K562 (cell line): Measurements from ENCODE around the gene BLOC1S3. TPM values are rescaled to one million over a fixed set of nuclear protein-coding genes. Genes with fewer than 3 reads are reported as not detected.

ENCODE experiments used
- CBX2 ChIP-seq: fragments of 200-600 bp; sonication (generic); IDR thresholded peaks from one replicate; pipeline ENCODE4 v1.6.1; 2012; ENCODE audit warnings: mild to moderate bottlenecking, low read length, inconsistent platforms; ENCODE audit not compliant: insufficient read depth, poor library complexity, severe bottlenecking
- CBX8 ChIP-seq: fragments of 200-600 bp; sonication (generic); IDR thresholded peaks from 2 replicates; pipeline ENCODE4 v1.6.1; 2012; ENCODE audit warnings: borderline replicate concordance, mixed run types, low read depth, mild to moderate bottlenecking, moderate library complexity, mixed read lengths, low read length, control low read depth, inconsistent platforms; ENCODE audit not compliant: poor library complexity, severe bottlenecking; ENCODE audit errors: extremely low read depth
- CHD1 ChIP-seq: fragments of 200-600 bp; sonication (generic); IDR thresholded peaks from one replicate; pipeline ENCODE4 v1.6.1; 2012; ENCODE audit warnings: mild to moderate bottlenecking, moderate library complexity, low read length, inconsistent platforms
- DNMT1 ChIP-seq: fragments of 450-650 bp; IDR thresholded peaks from 2 replicates; pipeline ENCODE4 v1.6.1; 2016; ENCODE audit warnings: antibody characterized with exemption, mild to moderate bottlenecking
- GTF2F1 ChIP-seq: IDR thresholded peaks from 2 replicates; pipeline ENCODE4 v1.6.1; 2011; ENCODE audit warnings: low read depth, low read length, improper control_type of control experiment
- MCM3 ChIP-seq: fragments of 450-650 bp; IDR thresholded peaks from 2 replicates; pipeline ENCODE4 v1.6.1; 2016
- NCOA1 ChIP-seq: fragments of 450-650 bp; IDR thresholded peaks from 2 replicates; pipeline ENCODE4 v1.6.1; 2016; ENCODE audit warnings: low read depth
- OTX1 ChIP-seq: fragments of 450-650 bp; formaldehyde crosslinking; IDR thresholded peaks from 2 replicates; pipeline ENCODE4 v1.4.0; 2022; ENCODE audit warnings: mild to moderate bottlenecking
- SMAD1 ChIP-seq: fragments of 150-350 bp; IDR thresholded peaks from 2 replicates; pipeline ENCODE4 v1.6.1; 2014; ENCODE audit warnings: low read length, low read depth; ENCODE audit not compliant: partially characterized antibody
- TCF3 ChIP-seq: sonication (generic); formaldehyde crosslinking; IDR thresholded peaks from 2 replicates; pipeline ENCODE4 v1.4.0; 2020; ENCODE audit warnings: mild to moderate bottlenecking, missing genetic modification reagents
- U2AF1 ChIP-seq: fragments of 200-400 bp; formaldehyde crosslinking; optimal IDR thresholded peaks from 2 replicates; pipeline ENCODE3; 2017; ENCODE audit warnings: mild to moderate bottlenecking, low read depth, low read length, moderate library complexity
- ZBTB43 ChIP-seq: sonication (generic); formaldehyde crosslinking; IDR thresholded peaks from 2 replicates; pipeline ENCODE4 v1.8.0; 2023; ENCODE audit warnings: mild to moderate bottlenecking, missing genetic modification reagents
- ZNF224 ChIP-seq: sonication (generic); formaldehyde crosslinking; IDR thresholded peaks from 2 replicates; pipeline ENCODE4 v1.8.0; 2022; ENCODE audit warnings: mild to moderate bottlenecking, missing genetic modification reagents
- ZNF263 ChIP-seq: sonication (generic); formaldehyde crosslinking; IDR thresholded peaks from 2 replicates; pipeline ENCODE4 v1.8.0; 2022; ENCODE audit warnings: mild to moderate bottlenecking, missing genetic modification reagents, borderline replicate concordance
- ZNF445 ChIP-seq: fragments of 250-450 bp; sonication (Bioruptor Pico); IDR thresholded peaks from 2 replicates; pipeline ENCODE4 v1.4.0; 2020; ENCODE audit warnings: low read depth, mild to moderate bottlenecking, moderate library complexity
- polyA plus RNA-seq, 8 experiments: library from polyadenylated mRNA; depleted of rRNA in 4 of 8; stranded (reverse) in 5 of 8; unstranded in 3 of 8; fragments of >200 nt; fragmentation: Nextera tagmentation in 2 of 8; fragmentation: Illumina TruSeq in 1 of 8; extraction: Ambion mirVana in 2 of 8; extraction: Trizol in 1 of 8; gene quantifications; 2 replicates each; pipeline versions ENCODE4 v1.2.1 to v1.2.3, GENCODE V29; 2011 to 2014; ENCODE audit warnings: inconsistent platforms in 1 of 8, missing spikeins in 1 of 8
- total RNA-seq, 7 experiments: library from RNA; depleted of rRNA in 6 of 7; stranded (reverse); fragments of >200 nt in 6 of 7; fragmentation: Illumina TruSeq in 2 of 7; extraction: Trizol in 2 of 7; gene quantifications; 2 replicates each; pipeline versions ENCODE4 v1.2.1 to v1.2.3, GENCODE V29; 2011 to 2021; ENCODE audit warnings: low replicate concordance in 1 of 7
- TF ChIP-seq, protein P1 (sequence below): fragments of 450-650 bp; IDR thresholded peaks from 2 replicates; pipeline ENCODE4 v1.6.1; 2016; ENCODE audit warnings: antibody characterized with exemption
- TF ChIP-seq, protein P2 (sequence below), 2 experiments: fragments of 450-650 bp; IDR thresholded peaks; 2 replicates each; pipeline ENCODE4 v1.6.1; 2016; ENCODE audit warnings: mild to moderate bottlenecking in 2 of 2, borderline replicate concordance in 1 of 2, low read depth in 1 of 2, moderate library complexity in 1 of 2

BLOC1S3 gene
- total and polyA plus RNA-seq, 9 of the 15 experiments (the other 6 are each of a cell fraction or from before 2014, with no cell fraction given): 3.9 to 20.2 (median 10.4) TPM

DNA sequence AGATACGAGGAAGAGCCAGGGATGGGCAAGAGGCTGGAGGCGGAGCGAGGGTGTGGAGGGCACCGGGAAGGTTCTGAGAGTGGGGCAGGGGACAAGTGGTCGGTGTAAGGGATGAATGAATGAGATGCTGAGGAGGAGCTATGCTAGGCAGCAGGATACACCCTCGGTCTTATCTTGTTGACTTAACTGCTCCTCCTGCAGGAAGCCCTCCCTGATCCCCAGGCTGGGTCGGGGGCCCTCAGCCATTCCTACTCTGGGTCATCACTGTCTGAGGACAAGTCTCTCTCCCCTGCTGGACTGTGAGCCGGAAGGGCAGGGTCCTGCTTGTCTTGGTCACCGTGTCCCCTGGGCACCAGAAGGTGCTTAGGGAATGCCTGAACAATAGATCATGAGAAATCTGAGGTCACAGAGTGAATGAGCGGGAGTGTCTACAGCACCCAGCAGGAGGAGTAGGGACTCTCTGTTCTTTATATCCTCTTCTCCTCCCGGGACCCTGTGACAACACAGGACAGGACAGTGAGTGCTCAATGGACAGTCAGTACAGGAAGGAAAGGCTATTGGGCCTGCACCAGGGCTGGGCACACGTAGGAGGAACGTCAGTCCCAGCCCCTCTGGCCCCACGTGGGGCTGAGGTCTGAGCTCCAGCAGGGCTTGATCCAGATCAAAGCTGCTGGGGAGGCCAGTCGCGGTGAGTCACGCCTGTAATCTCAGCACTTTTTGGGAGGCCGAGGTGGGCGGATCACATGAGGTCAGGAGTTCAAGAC, 24.3 kb upstream of the BLOC1S3 start (continued):
- TF ChIP-seq, protein P1, sequence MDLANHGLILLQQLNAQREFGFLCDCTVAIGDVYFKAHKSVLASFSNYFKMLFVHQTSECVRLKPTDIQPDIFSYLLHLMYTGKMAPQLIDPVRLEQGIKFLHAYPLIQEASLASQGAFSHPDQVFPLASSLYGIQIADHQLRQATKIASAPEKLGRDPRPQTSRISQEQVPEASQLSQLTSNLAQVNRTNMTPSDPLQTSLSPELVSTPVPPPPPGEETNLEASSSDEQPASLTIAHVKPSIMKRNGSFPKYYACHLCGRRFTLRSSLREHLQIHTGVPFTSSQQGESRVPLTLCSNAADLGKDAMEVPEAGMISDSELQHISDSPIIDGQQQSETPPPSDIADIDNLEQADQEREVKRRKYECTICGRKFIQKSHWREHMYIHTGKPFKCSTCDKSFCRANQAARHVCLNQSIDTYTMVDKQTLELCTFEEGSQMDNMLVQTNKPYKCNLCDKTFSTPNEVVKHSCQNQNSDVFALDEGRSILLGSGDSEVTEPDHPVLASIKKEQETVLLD: no peak
- TF ChIP-seq, protein P2, sequence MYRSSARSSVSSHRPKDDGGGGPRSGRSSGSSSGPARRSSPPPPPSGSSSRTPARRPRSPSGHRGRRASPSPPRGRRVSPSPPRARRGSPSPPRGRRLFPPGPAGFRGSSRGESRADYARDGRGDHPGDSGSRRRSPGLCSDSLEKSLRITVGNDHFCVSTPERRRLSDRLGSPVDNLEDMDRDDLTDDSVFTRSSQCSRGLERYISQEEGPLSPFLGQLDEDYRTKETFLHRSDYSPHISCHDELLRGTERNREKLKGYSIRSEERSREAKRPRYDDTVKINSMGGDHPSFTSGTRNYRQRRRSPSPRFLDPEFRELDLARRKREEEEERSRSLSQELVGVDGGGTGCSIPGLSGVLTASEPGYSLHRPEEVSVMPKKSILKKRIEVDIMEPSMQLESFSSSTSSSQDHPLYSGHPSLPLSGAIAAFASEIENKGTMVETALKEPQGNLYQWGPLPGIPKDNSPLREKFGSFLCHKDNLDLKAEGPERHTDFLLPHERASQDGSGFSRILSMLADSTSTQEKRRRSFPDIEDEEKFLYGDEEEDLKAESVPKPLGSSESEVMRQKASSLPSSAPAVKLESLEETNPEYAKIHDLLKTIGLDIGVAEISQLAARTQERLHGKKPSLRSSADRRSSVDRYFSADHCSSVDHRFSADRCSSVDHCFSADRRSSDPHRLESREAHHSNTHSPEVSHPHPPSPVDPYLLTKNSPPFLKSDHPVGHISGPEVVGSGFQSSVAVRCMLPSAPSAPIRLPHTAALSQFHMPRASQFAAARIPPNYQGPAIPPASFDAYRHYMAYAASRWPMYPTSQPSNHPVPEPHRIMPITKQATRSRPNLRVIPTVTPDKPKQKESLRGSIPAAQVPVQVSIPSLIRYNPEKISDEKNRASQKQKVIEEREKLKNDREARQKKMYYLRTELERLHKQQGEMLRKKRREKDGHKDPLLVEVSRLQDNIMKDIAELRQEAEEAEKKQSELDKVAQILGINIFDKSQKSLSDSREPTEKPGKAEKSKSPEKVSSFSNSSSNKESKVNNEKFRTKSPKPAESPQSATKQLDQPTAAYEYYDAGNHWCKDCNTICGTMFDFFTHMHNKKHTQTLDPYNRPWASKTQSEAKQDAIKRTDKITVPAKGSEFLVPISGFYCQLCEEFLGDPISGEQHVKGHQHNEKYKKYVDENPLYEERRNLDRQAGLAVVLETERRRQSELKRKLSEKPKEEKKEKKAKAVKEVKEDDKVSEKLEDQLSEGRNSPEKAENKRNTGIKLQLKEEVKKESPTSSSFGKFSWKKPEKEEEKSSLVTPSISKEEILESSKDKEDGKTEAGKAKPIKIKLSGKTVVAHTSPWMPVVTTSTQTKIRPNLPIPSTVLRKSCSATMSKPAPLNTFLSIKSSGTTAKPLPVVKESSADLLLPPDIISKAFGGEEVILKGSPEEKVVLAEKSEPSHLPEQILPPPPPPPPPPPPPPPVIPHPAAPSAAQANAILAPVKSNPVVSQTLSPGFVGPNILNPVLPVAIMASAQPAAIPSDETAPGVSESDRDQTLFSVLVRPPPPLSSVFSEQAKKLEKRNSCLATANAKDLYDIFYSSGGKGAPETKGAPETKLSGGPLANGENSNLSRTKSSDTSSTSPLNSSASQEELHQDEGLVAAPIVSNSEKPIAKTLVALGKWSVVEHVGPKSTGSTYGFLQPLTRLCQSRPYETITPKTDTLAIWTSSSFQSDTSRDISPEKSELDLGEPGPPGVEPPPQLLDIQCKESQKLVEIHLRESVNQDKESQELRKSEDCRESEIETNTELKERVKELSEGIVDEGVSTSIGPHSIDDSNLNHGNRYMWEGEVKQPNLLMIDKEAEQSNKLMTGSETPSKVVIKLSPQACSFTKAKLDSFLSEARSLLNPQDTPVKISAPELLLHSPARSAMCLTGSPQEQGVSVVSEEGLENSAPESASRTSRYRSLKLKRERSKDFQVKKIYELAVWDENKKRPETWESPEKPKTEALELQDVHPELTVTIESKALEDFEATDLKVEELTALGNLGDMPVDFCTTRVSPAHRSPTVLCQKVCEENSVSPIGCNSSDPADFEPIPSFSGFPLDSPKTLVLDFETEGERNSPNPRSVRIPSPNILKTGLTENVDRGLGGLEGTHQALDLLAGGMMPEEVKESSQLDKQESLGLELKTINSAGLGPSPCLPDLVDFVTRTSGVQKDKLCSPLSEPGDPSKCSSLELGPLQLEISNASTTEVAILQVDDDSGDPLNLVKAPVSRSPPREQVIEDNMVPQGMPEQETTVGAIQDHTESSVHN (IDR thresholded peaks at IDR 0.05; ENCODE audit: borderline replicate concordance in 1 of 2, low read depth in 1 of 2): peak in 1 of 2 experiments; percentile 76; a peak in 1 of 4 replicates
- TF ChIP-seq TCF3 (CRISPR knock-in tag): no peak; the same call in 1 of the 2 replicates
- TF ChIP-seq SMAD1: no peak
- TF ChIP-seq ZNF224 (CRISPR knock-in tag): no peak
- no peak for TF ChIP-seq NCOA1
- TF ChIP-seq DNMT1: no peak
- no peak for TF ChIP-seq CBX8
- no peak for TF ChIP-seq CBX2
- no peak for TF ChIP-seq GTF2F1
- no peak for TF ChIP-seq ZNF263 (CRISPR knock-in tag)
- no peak for TF ChIP-seq ZBTB43 (CRISPR knock-in tag)
- TF ChIP-seq ZNF445 (CRISPR knock-in tag): no peak
- TF ChIP-seq OTX1 (CRISPR knock-in tag): no peak
- no peak for TF ChIP-seq MCM3
- TF ChIP-seq CHD1: no peak
- no peak for TF ChIP-seq U2AF1
